ENCODE results near the gene GALNT9.

GALNT9 gene

GRCh38 chr12:132148368-132149045 lies 180.9 kb downstream of the GALNT9 start:
- Mint-ChIP-seq H3K4me3 (no peak overlapping the region), H3K36me3 (peaks cover 29% of the 10 kb centered on the region), H3K4me1 (peaks cover 23% of the 10 kb centered on the region), H3K9me3 (no peaks in the 10 kb centered on the region), H3K27ac (no peak overlapping the region)
- ATAC-seq: no peak
- DNase-seq (ENCODE audit: low spot score in 2 of 2): no peak

GRCh38 chr12:132147423-132148367 lies 181.7 kb downstream of the GALNT9 start:
- no peak for ATAC-seq
- no peak overlapping the region for H3K27ac Mint-ChIP-seq
- peaks cover 31% of the 10 kb centered on the region for H3K4me1 Mint-ChIP-seq
- no peak for DNase-seq (ENCODE audit: low spot score in 2 of 2)
- H3K36me3 Mint-ChIP-seq: peaks cover 29% of the 10 kb centered on the region
- H3K9me3 Mint-ChIP-seq: no peaks in the 10 kb centered on the region
- H3K4me3 Mint-ChIP-seq: no peak overlapping the region

- Mint-ChIP-seq H3K27ac (no peak overlapping the region), H3K9me3 (no peaks in the 10 kb centered on the region), H3K4me1 (peaks cover 37% of the 10 kb centered on the region), H3K36me3 (peaks cover 35% of the 10 kb centered on the region), H3K4me3 (peak overlapping the region; percentile 85)
- no peak for ATAC-seq
- DNase-seq (ENCODE audit: low spot score in 2 of 2): no peak
Measured at GRCh38 chr12:132146772-132147422, 182.5 kb downstream of the GALNT9 start.
